ENCODE results near the gene ACTRT2. TPM values are rescaled to one million over a fixed set of nuclear protein-coding genes. Genes with fewer than 3 reads are reported as not detected.

The ACTRT2 gene
- total RNA-seq, 4 donors from 2014 or later = not detected

DNA sequence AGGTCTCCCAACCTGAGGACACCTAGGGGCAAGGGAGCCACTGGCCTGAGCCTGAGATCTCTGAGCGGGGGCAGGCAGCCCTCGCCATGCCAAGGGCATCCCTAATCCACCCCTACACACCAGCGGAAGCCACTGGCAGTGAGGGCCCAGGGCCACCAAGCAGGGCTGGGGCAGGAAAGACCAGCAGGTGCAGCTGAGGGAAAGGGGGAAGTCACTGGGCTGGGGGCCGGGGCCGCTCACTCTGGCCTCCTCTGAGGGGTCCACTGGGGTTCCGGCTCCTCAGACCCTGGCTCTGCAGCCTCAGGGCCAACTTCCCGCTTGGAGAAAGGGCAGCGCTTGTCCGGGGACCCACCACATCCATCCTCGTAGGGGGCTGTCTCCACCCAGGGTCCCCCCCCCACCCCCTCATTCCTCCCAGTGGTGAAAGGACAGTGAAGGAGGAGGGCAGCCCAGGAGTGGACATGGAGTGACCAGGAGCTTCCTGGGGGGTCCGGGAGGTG is 42.5 kb upstream of the ACTRT2 start:
- Histone ChIP-seq H3K9me3 (no peaks in the 10 kb centered on the region), H3K27me3 (peaks cover 52% of the 10 kb centered on the region), H3K4me1 (no peaks in the 10 kb centered on the region), H3K4me3 (no peak overlapping the region), H3K36me3 (no peaks in the 10 kb centered on the region), H3K27ac (no peak overlapping the region)
- TF ChIP-seq POLR2AphosphoS5 (IDR thresholded peaks at IDR 0.05) = no peak
- no CpG with 5 or more reads among the region's 11 CpGs for WGBS
- peak; percentile 40 to 65 for DNase-seq (ENCODE audit: low spot score in 2 of 2)

GRCh38 chr1:2979191-2980072 is 41.8 kb upstream of the ACTRT2 start:
- peak; percentile 47 to 75 for DNase-seq (ENCODE audit: low spot score in 2 of 2)
- no peak for TF ChIP-seq CTCF (IDR thresholded peaks at IDR 0.05)
- TF ChIP-seq POLR2AphosphoS5 (IDR thresholded peaks at IDR 0.05) = no peak
- no peak for TF ChIP-seq POLR2A (IDR thresholded peaks at IDR 0.05)
- no peak for TF ChIP-seq EP300 (IDR thresholded peaks at IDR 0.05)
- Histone ChIP-seq H3K27ac (no peak overlapping the region), H3K9me3 (no peaks in the 10 kb centered on the region), H3K4me1 (no peaks in the 10 kb centered on the region), H3K36me3 (no peaks in the 10 kb centered on the region), H3K27me3 (peaks cover 53% of the 10 kb centered on the region), H3K4me3 (no peak overlapping the region)
- WGBS = 83% methylated on average over 16 of the region's 38 CpGs

DNA sequence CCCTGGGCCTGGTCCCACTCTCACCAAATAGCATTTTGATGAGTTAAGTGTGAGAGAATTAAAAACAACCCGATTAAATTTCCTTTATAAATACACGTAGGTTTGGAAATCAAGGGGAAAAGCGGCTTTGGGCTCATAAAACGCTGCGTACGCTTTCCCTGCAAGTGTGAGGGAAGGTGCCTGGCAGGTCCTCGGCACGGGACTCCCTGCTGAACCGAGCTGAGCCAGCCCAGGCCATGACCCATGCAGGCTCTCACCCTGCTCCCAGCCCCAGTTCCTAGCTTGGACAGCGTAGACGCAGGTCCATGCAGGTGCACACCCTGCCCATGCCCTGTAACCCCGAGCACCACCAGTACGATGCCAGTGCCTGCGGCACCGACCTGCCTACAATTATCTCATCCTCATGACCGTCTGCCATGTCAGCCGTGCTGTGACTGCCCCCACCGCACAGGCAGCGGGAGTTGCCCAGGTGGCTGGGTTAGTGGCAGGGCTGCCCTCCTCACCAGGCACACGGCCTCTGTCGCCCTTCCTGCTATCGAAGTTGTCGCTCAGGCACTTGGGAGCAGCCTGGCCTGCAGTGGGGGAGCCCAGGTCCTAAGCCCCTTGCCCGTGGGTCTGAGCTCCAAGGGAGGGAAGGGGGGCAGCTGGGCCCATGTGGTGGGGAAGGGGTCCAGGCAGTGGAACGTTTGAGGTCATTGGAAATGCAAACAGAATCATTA is 41.0 kb upstream of the ACTRT2 start:
- DNase-seq (ENCODE audit: low spot score in 2 of 2) = peak; percentile 41 to 75
- Histone ChIP-seq H3K36me3 (no peaks in the 10 kb centered on the region), H3K27ac (no peak overlapping the region), H3K9me3 (no peaks in the 10 kb centered on the region), H3K27me3 (peaks cover 57% of the 10 kb centered on the region), H3K4me3 (no peak overlapping the region), H3K4me1 (no peaks in the 10 kb centered on the region)
- 57% methylated on average over 12 of the region's 25 CpGs for WGBS
- TF ChIP-seq EP300 (IDR thresholded peaks at IDR 0.05) (no peak), CTCF (IDR thresholded peaks at IDR 0.05) (no peak), POLR2A (IDR thresholded peaks at IDR 0.05) (no peak), POLR2AphosphoS5 (IDR thresholded peaks at IDR 0.05) (no peak)

- H3K36me3 ChIP-seq = no peaks in the 10 kb centered on the region
- peaks cover 55% of the 10 kb centered on the region for H3K27me3 ChIP-seq
- H3K4me3 ChIP-seq = no peak overlapping the region
- H3K27ac ChIP-seq = no peak overlapping the region
- TF ChIP-seq POLR2AphosphoS5 (IDR thresholded peaks at IDR 0.05) (no peak), EP300 (IDR thresholded peaks at IDR 0.05) (no peak), CTCF (IDR thresholded peaks at IDR 0.05) (no peak), POLR2A (IDR thresholded peaks at IDR 0.05) (no peak)
- no peaks in the 10 kb centered on the region for H3K4me1 ChIP-seq
- no peaks in the 10 kb centered on the region for H3K9me3 ChIP-seq
- WGBS = 76% methylated on average over 10 of the region's 12 CpGs
- DNase-seq (ENCODE audit: low spot score in 2 of 2) = peak in 1 of 2 donors; percentile 40
Observed at GRCh38 chr1:2980849-2981248, 40.4 kb upstream of the ACTRT2 start.

- Histone ChIP-seq H3K27me3 (peaks cover 55% of the 10 kb centered on the region), H3K9me3 (no peaks in the 10 kb centered on the region), H3K4me3 (no peak overlapping the region), H3K27ac (no peak overlapping the region), H3K36me3 (no peaks in the 10 kb centered on the region), H3K4me1 (no peaks in the 10 kb centered on the region)
- TF ChIP-seq EP300 (IDR thresholded peaks at IDR 0.05) (no peak), POLR2A (IDR thresholded peaks at IDR 0.05) (no peak), POLR2AphosphoS5 (IDR thresholded peaks at IDR 0.05) (no peak), CTCF (IDR thresholded peaks at IDR 0.05) (no peak)
- WGBS = 54% methylated on average over 7 of the region's 7 CpGs
- DNase-seq (ENCODE audit: low spot score in 2 of 2) = peak in 1 of 2 donors; percentile 18
Observed at GRCh38 chr1:2981388-2981787, 39.9 kb upstream of the ACTRT2 start.

Data from suprapubic skin (tissue), 4 donors.